Subcutaneous adipose tissue (tissue), 4 donors: ENCODE results near the gene WDR64. TPM values are rescaled to one million over a fixed set of nuclear protein-coding genes. Genes with fewer than 3 reads are reported as not detected.

Experiments
- CTCF ChIP-seq: fragments of 450-650 bp; IDR thresholded peaks from one replicate; pipeline ENCODE4 v1.5.1; 2016; ENCODE audit warnings: low read depth, mild to moderate bottlenecking, control low read depth, antibody characterized with exemption, moderate library complexity
- total RNA-seq, 4 donors: library from RNA; depleted of rRNA; stranded (reverse); fragments of >200 nt; gene quantifications; one replicate each; pipeline ENCODE4 v1.1.0, GENCODE V29; 2016

Gene WDR64
- total RNA-seq, 4 donors from 2014 or later: not detected

- no peak for TF ChIP-seq CTCF
Observed at GRCh38 chr1:241632987-241633386, 19.1 kb upstream of the WDR64 start.

GRCh38 chr1:241635556-241636152, 16.4 kb upstream of the WDR64 start:
- TF ChIP-seq CTCF: no peak

- no peak for TF ChIP-seq CTCF
Observed at GRCh38 chr1:241636291-241636690, 15.8 kb upstream of the WDR64 start.

GRCh38 chr1:241637046-241637590, 15.0 kb upstream of the WDR64 start:
- no peak for TF ChIP-seq CTCF

- TF ChIP-seq CTCF: no peak
Observed at GRCh38 chr1:241637604-241638003, 14.5 kb upstream of the WDR64 start.

- no peak for TF ChIP-seq CTCF
Observed at GRCh38 chr1:241638099-241638682, 13.9 kb upstream of the WDR64 start.

- TF ChIP-seq CTCF: no peak
Observed at GRCh38 chr1:241638909-241639622, 13.0 kb upstream of the WDR64 start.
